K562 (cell line): Measurements from ENCODE around the gene ASS1. TPM values are rescaled to one million over a fixed set of nuclear protein-coding genes. Genes with fewer than 3 reads are reported as not detected.

Experiments used
- ATAC-seq: fragments of 200-7000 bp; cut with Tn5 transposase; 3 replicates; pipeline ENCODE4 v1.9.1; 2020; ENCODE audit warnings: moderate library complexity
- BruUV-seq: library from RNA; stranded (reverse); fragments of 400-500 nt; replicated peaks from 2 replicates; lab custom pipeline; 2021; lab: Mats Ljungman, UMichigan
- CTCF ChIA-PET: fragments of 300-600 bp; formaldehyde crosslinking; extraction: SDS; loops from one replicate; lab custom pipeline; 2021; ENCODE audit warnings: low intra/inter-chr PET ratio; lab: Yijun Ruan, JAX
- POLR2A ChIA-PET: fragments of 300-600, 350-650 bp; sonication (Branson Sonifier 250); formaldehyde crosslinking; extraction: SDS; loops from one replicate; lab custom pipeline; 2021; ENCODE audit warnings: antibody characterized with exemption, inconsistent platforms; lab: Yijun Ruan, JAX
- DNase-seq, 4 experiments: peaks; one replicate each; pipeline versions ENCODE4 v3.0.0 to v3.0.0-alpha.2; 2011 to 2018; ENCODE audit warnings: low spot score in 3 of 4, mixed read lengths in 3 of 4; ENCODE audit errors: extremely low read depth in 1 of 4
- FAIRE-seq: peaks from 2 replicates; lab custom pipeline; 2011; peaks lifted over from hg19 to GRCh38; lab: Jason Lieb, UNC
- H2AFZ ChIP-seq: 2 replicates; pipeline ENCODE4 v1.6.0; 2011; ENCODE audit warnings: low read depth, low read length, control low read depth, inconsistent platforms
- H3K27ac ChIP-seq: fragments of 200-600 bp; 3 replicates; pipeline ENCODE4 v1.8.0; 2011; ENCODE audit warnings: low read depth, mild to moderate bottlenecking, control low read depth, inconsistent platforms, low read length, moderate library complexity, mixed read lengths; ENCODE audit errors: extremely low read depth
- H3K27me3 ChIP-seq, 2 experiments: fragments of 300-600 bp in 1 of 2; 2 replicates in 1 of 2; 3 replicates in 1 of 2; pipeline versions ENCODE4 v1.6.0 to v1.8.0; 2011; ENCODE audit warnings: inconsistent platforms in 2 of 2, low read length in 2 of 2, mild to moderate bottlenecking in 1 of 2, mixed read lengths in 1 of 2, moderate library complexity in 1 of 2; ENCODE audit not compliant: control insufficient read depth in 2 of 2, insufficient read depth in 2 of 2
- H3K36me3 ChIP-seq: fragments of 300-600 bp; 3 replicates; pipeline ENCODE4 v1.8.0; 2011; ENCODE audit warnings: mild to moderate bottlenecking, low read length, inconsistent platforms; ENCODE audit not compliant: control insufficient read depth, insufficient read depth
- H3K4me1 ChIP-seq, 2 experiments: fragments of 200-600 bp in 1 of 2; replicated peaks in 1 of 2; 2 replicates in 1 of 2; 3 replicates in 1 of 2; pipeline versions ENCODE4 v1.5.1 to v1.8.0; 2011; ENCODE audit warnings: inconsistent platforms in 2 of 2, low read length in 2 of 2, mild to moderate bottlenecking in 1 of 2, mixed read lengths in 1 of 2, moderate library complexity in 1 of 2; ENCODE audit not compliant: control insufficient read depth in 2 of 2, insufficient read depth in 2 of 2
- H3K4me2 ChIP-seq: 2 replicates; pipeline ENCODE4 v1.6.1; 2011; ENCODE audit warnings: low read length, control low read depth, inconsistent platforms, mixed read lengths; ENCODE audit not compliant: insufficient read depth
- H3K4me3 ChIP-seq: fragments of 200-600 bp; sonication (generic), shearing (Covaris generic); 2 replicates; pipeline ENCODE4 v1.5.1; 2016; ENCODE audit warnings: control low read depth, inconsistent platforms
- H3K79me2 ChIP-seq: fragments of 200-600 bp; 3 replicates; pipeline ENCODE4 v1.8.0; 2011; ENCODE audit warnings: low read length, inconsistent platforms; ENCODE audit not compliant: control insufficient read depth, insufficient read depth
- H3K9ac ChIP-seq, 2 experiments: 2 replicates each; pipeline versions ENCODE4 v1.6.0 to v1.6.1; 2011; ENCODE audit warnings: low read depth in 2 of 2, low read length in 2 of 2, control low read depth in 1 of 2, inconsistent platforms in 1 of 2, mild to moderate bottlenecking in 1 of 2, mixed read lengths in 1 of 2; ENCODE audit not compliant: insufficient read depth in 1 of 2
- H3K9me1 ChIP-seq: one replicate; pipeline ENCODE4 v1.6.0; 2011; ENCODE audit warnings: inconsistent platforms, mild to moderate bottlenecking, low read length, moderate library complexity; ENCODE audit not compliant: control insufficient read depth, insufficient read depth
- H3K9me3 ChIP-seq: replicated peaks from 2 replicates; pipeline ENCODE4 v1.5.1; 2011; ENCODE audit warnings: low read depth, low read length, inconsistent platforms; ENCODE audit not compliant: control insufficient read depth, insufficient read depth
- H4K20me1 ChIP-seq: replicated peaks from 2 replicates; pipeline ENCODE4 v1.6.1; 2011; ENCODE audit warnings: low read length, inconsistent platforms, mixed read lengths; ENCODE audit not compliant: control insufficient read depth, insufficient read depth
- ATF3 ChIP-seq, 2 experiments: fragments of 450-650 bp in 1 of 2; sonication (generic) in 1 of 2; formaldehyde crosslinking in 1 of 2; IDR thresholded peaks in 1 of 2; conservative IDR thresholded peaks in 1 of 2; 2 replicates each; pipeline versions ENCODE4 v1.6.1 to v1.8.1; 2016 to 2023; ENCODE audit warnings: mild to moderate bottlenecking in 2 of 2, moderate library complexity in 2 of 2, inconsistent platforms in 1 of 2, missing genetic modification reagents in 1 of 2
- CBFB ChIP-seq: sonication (generic); formaldehyde crosslinking; IDR thresholded peaks from 2 replicates; pipeline ENCODE4 v1.4.0; 2020; ENCODE audit warnings: mild to moderate bottlenecking, missing genetic modification reagents
- CEBPZ ChIP-seq: fragments of 150-350 bp; IDR thresholded peaks from 2 replicates; pipeline ENCODE4 v1.6.1; 2014; ENCODE audit warnings: low read depth, mild to moderate bottlenecking, low read length, borderline replicate concordance
- GABPA ChIP-seq: fragments of 200-800 bp; sonication (Bioruptor generic); conservative IDR thresholded peaks from 2 replicates; pipeline ENCODE4 v1.6.1; 2016; ENCODE audit warnings: low read depth, missing genetic modification characterization, missing compliant biosample characterization
- HNRNPK ChIP-seq: fragments of 200-400 bp; formaldehyde crosslinking; IDR thresholded peaks from one replicate; pipeline ENCODE4 v1.6.1; 2018; ENCODE audit warnings: mild to moderate bottlenecking, low read depth, low read length; ENCODE audit not compliant: poor library complexity, severe bottlenecking
- MAX ChIP-seq: sonication (generic); formaldehyde crosslinking; IDR thresholded peaks from 2 replicates; pipeline ENCODE4 v1.9.0; 2022; ENCODE audit warnings: mild to moderate bottlenecking, missing genetic modification reagents
- NBN ChIP-seq: fragments of 450-650 bp; IDR thresholded peaks from 2 replicates; pipeline ENCODE4 v1.6.1; 2016; ENCODE audit warnings: low read depth, mild to moderate bottlenecking
- WGBS: fragments of 100-300 bp; shearing (Covaris generic); methylation state at CpG from one replicate; pipeline ENCODE4 v1.1.6; 2016; ENCODE audit warnings: low coverage, mixed read lengths; ENCODE audit not compliant: insufficient coverage; ENCODE audit errors: missing lambda C conversion rate; 5-methylcytosine and 5-hydroxymethylcytosine counted together
- in situ Hi-C: fragments of 300-500 bp; cut with MboI; formaldehyde crosslinking; loops from 4 replicates; pipeline ENCODE4 v1.15.0; 2018; ENCODE audit warnings: inconsistent platforms, mixed read lengths
- intact Hi-C: fragments of 100-400 bp; cut with micrococcal nuclease; formaldehyde crosslinking; loops from 2 replicates; pipeline ENCODE4 v1.14.2; 2022
- polyA plus RNA-seq, 8 experiments: library from polyadenylated mRNA; depleted of rRNA in 4 of 8; stranded (reverse) in 5 of 8; unstranded in 3 of 8; fragments of >200 nt; fragmentation: Nextera tagmentation in 2 of 8; fragmentation: Illumina TruSeq in 1 of 8; extraction: Ambion mirVana in 2 of 8; extraction: Trizol in 1 of 8; gene quantifications; 2 replicates each; pipeline versions ENCODE4 v1.2.1 to v1.2.3, GENCODE V29; 2011 to 2014; ENCODE audit warnings: inconsistent platforms in 1 of 8, missing spikeins in 1 of 8
- total RNA-seq, 7 experiments: library from RNA; depleted of rRNA in 6 of 7; stranded (reverse); fragments of >200 nt in 6 of 7; fragmentation: Illumina TruSeq in 2 of 7; extraction: Trizol in 2 of 7; gene quantifications; 2 replicates each; pipeline versions ENCODE4 v1.2.1 to v1.2.3, GENCODE V29; 2011 to 2021; ENCODE audit warnings: low replicate concordance in 1 of 7

Gene ASS1
- total and polyA plus RNA-seq, 9 of the 15 experiments (the other 6 are each of a cell fraction or from before 2014, with no cell fraction given), result 1.5 to 5.7 (median 3.7) TPM

- DNase-seq, result peak in 1 of 4 experiments; percentile 20
- peak; percentile 77 for FAIRE-seq
- in situ Hi-C loops, result no loop called here
- TF ChIP-seq CBFB (CRISPR knock-in tag) (no peak), HNRNPK (no peak), GABPA (no peak), MAX (CRISPR knock-in tag) (peak; percentile 65), NBN (no peak), ATF3 (IDR thresholded peaks at IDR 0.05) (0 out of 2 replicates have a peak, but pooled peaks have one; percentile 14), ATF3 (CRISPR knock-in tag; conservative IDR thresholded peaks at IDR 0.05) (no peak), CEBPZ (no peak)
- Histone ChIP-seq H2AFZ (peak overlapping the region; percentile 59), H3K36me3 (no peaks in the 10 kb centered on the region), H3K4me1 (peaks cover 2% of the 10 kb centered on the region in 2 experiments; a peak in 3 of 5 replicates), H3K79me2 (no peaks in the 10 kb centered on the region), H3K9me3 (peaks cover 7% of the 10 kb centered on the region), H3K9me1 (peaks cover 2% of the 10 kb centered on the region), H3K9ac (0 out of 4 replicates have a peak overlapping the region, but pooled peaks of 1 of the 2 experiments have one; percentile 40), H3K27me3 (no peaks in the 10 kb centered on the region), H4K20me1 (no peaks in the 10 kb centered on the region), H3K4me3 (no peak overlapping the region), H3K27ac (no peak overlapping the region), H3K4me2 (no peak overlapping the region)
- no TSS peak for BruUV-seq
- peak; percentile 62 for ATAC-seq
- ChIA-PET POLR2A (interaction anchor here (0.7 to 1.1 kb wide), 6 partner anchors 11 to 94 kb away, joined by 3 to 4 read pairs (median 4); no protein-coding TSS in a partner anchor), CTCF (no interaction called here)
- WGBS, result 38% methylated on average over 7 of the region's 7 CpGs
- intact Hi-C loops, result no loop called here
These were observed 55.1 kb downstream of the ASS1 start for GRCh38 chr9:130499804-130500263.
